HG02763 (cell line): Measurements from ENCODE around the gene OR13C8.
A peak's percentile ranks its signal among the peaks of the same experiment; 100 is the strongest.
"Not testable (repeated sequence)": the region's sequence is repeated elsewhere in the genome, so short reads cannot be mapped to it uniquely, and the experiment has no call there.

Experiments used
- ATAC-seq: cut with Tn5 transposase; IDR thresholded peaks from one replicate; pipeline ENCODE4 v1.9.1; 2021; ENCODE audit warnings: mild to moderate bottlenecking, moderate library complexity; ENCODE audit not compliant: unreplicated experiment

The OR13C8 gene

GRCh38 chr9:104568868-104569267 lies at the start of gene OR13C8:
Gene OR13C8, plus strand, starts transcription at chr9:104569168. Its CDS starts 0 bp downstream, at chr9:104569168.
- ATAC-seq, result no peak

DNA sequence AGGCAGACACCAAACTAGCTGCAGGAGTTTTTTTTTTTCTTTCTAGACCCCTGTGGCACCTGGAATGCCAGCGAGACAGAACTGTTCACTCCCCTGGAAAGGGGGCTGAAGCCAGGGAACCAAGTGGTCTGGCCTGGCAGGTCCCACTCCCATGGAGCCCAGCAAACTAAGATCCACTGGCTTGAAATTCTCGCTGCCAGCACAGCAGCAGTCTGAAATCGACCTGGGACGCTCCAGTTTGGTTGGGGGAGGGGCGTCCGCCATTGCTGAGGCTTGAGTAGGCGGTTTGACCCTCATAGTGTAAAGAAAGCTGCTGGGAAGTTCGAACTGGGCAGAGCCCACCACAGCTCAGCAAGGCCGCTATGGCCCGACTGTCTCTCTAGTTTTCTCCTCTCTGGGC lies 48.7 kb upstream of the OR13C8 start:
- not testable (repeated sequence) for ATAC-seq

DNA sequence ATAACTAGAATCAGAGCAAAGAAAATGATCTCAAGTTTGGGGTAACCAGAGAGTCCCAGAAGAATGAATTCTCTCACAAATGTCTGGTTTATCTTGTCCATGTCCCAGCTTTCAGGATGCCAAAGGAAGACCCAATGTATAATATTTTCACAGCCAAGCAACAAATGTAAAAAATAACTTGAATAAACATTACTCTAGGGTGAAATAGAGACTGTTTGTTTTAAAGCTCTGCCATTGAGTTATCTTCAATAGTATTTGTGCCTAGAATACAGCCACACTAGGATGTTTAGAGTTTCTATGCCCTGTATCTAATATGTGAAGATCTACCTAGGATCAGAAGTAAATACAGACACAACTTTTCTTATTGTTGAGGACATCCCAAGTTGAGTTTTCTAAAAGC lies 41.9 kb upstream of the OR13C8 start, which contains the start of gene OR13C4:
TSS of gene OR13C4 (minus strand) at position 101 of the 400 bp plus-strand sequence. CDS start at position 101, 0 bp downstream.
- ATAC-seq, result no peak

DNA sequence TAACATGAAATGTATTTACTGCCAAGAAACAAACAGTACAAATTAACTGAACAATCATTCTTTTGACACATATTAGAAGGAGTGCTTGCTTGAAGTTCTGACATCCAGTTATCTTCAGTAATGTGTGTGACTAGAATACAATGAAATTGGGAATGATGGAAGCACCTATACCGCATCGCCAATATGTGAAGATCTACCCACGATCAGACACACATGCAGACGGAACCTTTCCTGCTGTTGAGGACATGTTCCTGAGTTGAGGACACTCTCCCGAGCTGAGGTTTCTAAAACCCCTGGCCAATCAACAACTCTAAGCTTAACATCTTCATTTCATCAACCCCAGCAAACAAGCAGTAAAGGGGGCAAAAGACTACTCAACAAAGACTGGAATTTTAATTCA lies 32.2 kb upstream of the OR13C8 start, which contains the start of gene OR13C3:
TSS of gene OR13C3 (minus strand) at position 101 of the 400 bp plus-strand sequence. CDS start 133 bp downstream, outside the sequence.
- no peak for ATAC-seq

- no peak for ATAC-seq
These were observed 29.7 kb upstream of the OR13C8 start for GRCh38 chr9:104539275-104539674.

DNA sequence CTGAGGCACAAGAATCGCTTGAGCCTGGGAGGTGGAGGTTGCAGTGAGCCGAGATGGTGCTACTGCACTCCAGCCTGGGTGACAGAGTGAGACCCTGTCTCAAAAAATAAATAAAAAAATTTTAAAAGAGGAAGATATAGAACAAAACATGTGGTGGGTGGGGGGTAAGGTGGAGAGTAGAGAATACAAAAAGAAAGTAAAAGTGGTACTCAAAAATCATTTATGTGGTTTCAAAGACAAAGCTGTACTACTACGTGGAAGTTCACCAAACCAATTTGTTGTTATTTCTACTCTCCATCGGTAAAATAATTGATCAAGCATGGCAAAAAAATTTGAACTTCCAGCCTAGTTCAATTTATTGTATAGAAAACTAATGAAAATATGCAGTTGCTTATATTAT lies 24.3 kb upstream of the OR13C8 start:
- ATAC-seq, result no peak

- no peak for ATAC-seq
These were observed 15.7 kb upstream of the OR13C8 start for GRCh38 chr9:104553261-104553660.

GRCh38 chr9:104555521-104555920 lies 13.4 kb upstream of the OR13C8 start:
- no peak for ATAC-seq

- ATAC-seq, result peak; percentile 47
These were observed 11.9 kb upstream of the OR13C8 start for GRCh38 chr9:104556830-104557634.

DNA sequence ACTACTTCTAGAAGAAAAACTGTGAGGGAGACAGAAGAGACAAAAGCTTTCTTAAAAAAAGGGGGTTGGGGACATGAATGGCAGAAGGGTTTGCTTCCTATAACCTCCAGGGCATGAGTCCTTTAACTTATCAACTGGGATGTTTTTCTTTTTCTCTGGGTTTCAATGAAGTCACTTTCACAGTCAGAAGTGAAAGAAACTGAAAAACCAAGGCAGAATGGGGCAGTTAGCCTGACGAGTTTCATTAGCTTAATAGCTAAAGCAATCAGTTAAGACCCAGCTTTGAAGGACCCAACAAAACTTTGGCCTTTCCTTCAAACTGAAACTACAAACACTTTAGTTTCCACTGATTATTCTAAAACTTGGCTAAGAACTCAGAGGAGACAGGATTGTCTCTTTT lies 4.6 kb upstream of the OR13C8 start:
- no peak for ATAC-seq

DNA sequence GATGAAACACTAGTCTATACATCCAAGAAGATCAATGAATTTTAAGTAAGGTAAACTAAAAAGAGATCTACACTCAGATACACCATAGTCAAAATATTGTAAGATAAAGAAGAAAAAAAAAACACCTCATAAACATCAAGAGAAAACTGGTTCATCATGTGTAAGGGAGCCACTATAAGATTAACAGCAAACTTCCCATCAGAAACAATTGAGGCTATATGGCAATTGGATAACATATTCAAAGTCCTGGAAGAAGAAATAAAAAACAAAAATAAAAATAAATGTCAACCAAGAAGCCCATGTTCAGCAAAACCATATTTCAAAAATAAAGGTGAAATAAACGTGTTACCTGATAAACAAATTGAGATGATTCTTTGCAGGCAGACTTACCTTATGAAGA lies 3.6 kb downstream of the OR13C8 start:
- no peak for ATAC-seq

GRCh38 chr9:104575456-104575855 lies 6.5 kb downstream of the OR13C8 start:
- no peak for ATAC-seq

DNA sequence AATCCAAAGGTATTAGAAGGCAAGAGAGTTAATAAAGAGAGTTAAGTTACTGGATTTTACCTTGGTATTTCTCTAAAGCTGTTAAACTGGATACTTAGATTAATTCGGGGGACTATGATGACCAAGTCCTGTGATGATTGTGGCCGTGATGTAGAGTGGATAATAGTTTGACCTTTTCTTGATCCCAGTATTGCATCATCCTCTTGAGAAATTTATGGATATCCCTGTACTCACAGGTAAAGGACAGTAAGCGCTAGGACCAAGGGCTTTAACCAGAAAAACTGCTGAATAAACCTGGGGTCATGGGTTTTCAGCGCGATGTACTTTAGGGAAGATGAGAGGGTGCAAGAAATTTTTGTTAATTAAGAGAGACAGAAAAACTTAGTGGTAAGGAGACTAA lies 8.3 kb downstream of the OR13C8 start:
- ATAC-seq, result no peak

GRCh38 chr9:104580562-104580961 lies 11.6 kb downstream of the OR13C8 start:
- no peak for ATAC-seq

DNA sequence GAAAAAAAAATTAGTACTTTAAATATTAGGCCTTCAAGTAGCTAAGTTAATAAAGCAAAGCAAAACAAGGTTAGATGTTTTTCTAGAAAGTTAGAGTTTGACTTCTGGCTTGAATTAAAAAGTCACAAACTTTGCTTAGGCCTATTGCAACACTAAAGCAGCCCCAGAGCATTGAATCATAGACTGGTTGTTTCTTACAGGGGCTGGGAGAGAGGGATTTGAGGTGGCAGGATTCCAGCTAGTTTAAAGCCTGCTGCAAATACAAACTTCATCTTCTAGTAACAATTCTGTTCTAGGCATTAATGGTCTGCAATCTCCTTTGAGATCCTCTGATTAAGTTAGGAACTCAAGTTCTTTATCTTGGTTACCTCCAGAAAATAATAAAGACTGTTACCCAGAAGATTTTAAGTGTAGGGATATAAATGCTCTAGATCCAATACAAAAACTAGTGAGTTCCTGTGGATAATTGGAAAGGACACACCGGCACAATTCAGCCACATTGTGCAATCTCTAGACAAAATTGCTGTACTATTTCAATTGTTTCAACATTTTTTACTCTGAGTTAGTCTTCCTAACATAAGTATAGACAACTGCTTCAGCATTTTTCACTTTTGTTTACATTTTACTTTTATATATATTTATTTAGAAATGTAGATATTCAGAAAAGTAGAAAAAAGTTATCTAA lies 17.7 kb downstream of the OR13C8 start:
- no peak for ATAC-seq

DNA sequence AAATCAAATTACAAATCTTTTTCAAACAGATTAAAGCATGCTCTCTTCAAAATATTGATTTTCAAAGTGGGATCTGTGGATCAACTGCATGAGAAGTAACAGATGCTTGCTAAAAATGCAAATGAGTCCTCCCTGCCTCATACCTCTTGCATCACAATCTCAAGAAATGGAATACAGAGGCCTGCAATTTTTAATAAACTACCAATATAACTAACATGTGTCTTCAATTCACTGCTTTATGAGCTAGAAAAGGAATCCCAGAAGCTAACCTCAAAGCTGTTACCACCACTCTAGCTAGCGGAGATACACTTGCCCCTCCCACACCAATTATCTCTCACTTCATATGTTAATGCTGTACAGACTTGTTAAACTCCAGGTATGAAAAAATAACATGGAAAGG lies 20.7 kb downstream of the OR13C8 start:
- no peak for ATAC-seq

- not testable (repeated sequence) for ATAC-seq
These were observed 29.8 kb downstream of the OR13C8 start for GRCh38 chr9:104598749-104599148.

DNA sequence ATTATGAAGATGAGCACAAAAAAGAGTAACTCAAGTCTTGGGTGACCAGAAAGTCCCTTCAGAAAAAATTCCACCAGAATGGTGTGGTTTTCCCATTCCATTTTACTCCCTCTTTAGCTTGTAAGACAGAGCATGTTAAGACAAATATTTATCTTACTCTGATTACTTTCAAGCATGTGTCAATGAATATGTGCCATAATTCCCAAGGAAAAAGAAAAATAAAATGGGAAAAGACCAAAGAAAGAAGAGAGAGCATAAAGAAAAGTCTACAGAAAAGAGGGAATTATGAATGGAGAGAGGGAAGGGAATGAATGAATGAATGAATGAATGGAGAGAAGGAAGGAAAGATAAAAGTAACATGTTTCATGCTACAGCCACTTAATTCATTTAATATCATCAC lies 30.3 kb downstream of the OR13C8 start, which contains the start of gene OR13C5:
TSS of gene OR13C5 (minus strand) at position 101 of the 400 bp plus-strand sequence. CDS start at position 101, 0 bp downstream.
- not testable (repeated sequence) for ATAC-seq

DNA sequence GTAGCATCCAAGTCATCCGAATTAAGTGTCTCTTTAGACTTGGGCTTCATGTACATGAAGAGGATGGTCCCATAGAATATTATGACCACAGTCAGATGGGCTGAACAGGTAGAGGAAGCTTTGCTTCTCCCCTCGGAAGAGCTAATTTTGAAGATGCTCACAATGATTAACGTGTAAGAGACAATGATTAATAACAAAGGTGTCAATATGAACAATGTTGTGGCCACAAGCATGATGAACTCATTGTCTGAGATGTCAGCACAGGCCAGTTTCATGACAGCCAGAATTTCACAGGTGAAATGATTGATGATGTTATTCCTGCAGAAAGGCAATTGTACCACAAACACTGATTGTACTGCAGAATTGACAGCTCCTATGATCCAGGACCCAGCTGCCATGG lies 35.8 kb downstream of the OR13C8 start:
- peak; percentile 45 for ATAC-seq

DNA sequence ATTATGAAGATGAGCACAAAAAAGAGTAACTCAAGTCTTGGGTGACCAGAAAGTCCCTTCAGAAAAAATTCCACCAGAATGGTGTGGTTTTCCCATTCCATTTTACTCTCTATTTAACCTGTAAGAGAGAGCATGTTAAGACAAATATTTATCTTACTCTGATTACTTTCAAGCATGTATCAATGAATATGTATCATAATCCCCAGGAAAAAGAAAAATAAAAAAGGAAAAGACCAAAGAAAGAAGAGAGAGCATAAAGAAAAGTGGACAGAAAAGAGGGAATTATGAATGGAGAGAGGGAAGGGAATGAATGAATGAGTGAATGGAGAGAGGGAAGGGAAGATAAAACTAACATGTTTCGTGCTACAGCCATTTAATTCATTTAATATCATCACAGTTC lies 36.6 kb downstream of the OR13C8 start, which contains the start of gene OR13C2:
TSS of gene OR13C2 (minus strand) at position 101 of the 400 bp plus-strand sequence. CDS start at position 101, 0 bp downstream.
- ATAC-seq, result not testable (repeated sequence)

DNA sequence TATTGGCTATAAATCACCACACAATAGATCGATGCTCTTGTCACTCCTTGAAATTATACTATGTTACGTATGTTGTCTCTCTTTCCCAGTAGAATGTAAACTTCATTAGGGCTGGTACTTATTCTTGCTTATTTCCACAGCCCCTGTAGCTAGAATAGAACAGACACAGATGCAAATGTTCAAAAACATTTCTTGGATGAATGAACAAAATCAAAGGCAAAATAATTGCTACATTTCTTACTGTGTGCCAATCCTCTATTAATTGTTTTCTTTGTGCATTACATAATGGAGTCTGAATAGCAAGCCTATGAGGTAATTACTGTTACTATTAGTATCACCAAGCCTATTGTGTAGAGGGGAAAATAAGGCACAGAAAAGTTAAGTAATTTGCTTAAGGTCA lies 37.2 kb downstream of the OR13C8 start:
- no peak for ATAC-seq

DNA sequence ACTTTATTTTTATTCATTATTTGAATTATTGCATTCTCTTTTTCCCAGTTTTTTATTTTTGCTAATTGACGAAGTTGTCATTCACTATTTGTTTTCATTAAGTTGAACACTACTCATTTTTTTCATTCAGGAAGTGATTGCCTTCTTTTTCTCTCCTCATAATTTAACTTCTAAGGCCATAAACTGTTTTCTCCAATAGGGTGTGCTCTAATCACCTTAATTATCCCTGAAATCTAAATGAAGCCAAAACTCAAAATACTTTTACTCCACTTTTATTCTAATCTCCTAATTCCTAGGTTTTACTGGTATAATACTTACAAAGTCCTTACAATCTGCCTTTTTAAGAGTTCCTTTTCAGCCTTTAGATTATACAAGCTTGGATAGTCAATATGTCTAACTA lies 39.4 kb downstream of the OR13C8 start:
- no peak for ATAC-seq
